ENCODE data around the gene GRPR.

The GRPR gene

DNA sequence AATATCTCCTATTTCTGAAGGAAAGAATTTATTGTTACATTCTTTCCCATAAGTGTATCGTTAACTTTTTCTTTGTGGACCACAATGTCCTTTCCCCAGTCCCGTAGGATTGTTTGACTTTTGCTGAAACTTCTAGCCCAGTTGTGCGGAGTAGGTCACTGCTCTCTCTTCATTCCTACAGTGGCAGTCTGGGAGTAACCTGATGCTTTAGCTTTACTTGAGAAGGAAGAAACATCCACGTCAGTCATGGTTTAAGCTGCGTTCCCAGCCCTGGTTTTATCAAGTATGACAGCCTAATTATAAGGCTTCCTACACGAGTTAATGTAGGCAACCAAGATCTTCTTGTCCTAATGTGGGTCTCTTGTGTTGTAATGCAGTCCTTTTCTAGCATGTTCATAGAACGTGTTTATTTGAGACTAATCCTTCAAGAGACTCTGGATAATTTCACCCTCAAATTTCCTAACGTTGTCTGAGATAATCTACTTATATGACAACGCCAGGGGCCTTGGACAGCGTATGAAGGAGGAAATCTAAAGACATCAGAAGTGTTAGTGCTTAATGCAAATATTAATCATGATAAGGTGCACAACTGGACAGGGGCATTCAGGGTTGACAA is 40.8 kb upstream of the GRPR start:
- ATAC-seq = no peak
- TF ChIP-seq ZFP30 (CRISPR knock-in tag; IDR thresholded peaks at IDR 0.05) (no peak), ZNF8 (CRISPR knock-in tag; IDR thresholded peaks at IDR 0.05) (no peak), PPARA (CRISPR knock-in tag; IDR thresholded peaks at IDR 0.05; ENCODE audit: borderline replicate concordance) (no peak), ZNF565 (CRISPR knock-in tag; conservative IDR thresholded peaks at IDR 0.05; ENCODE audit: low read depth) (no peak), ESRRG (CRISPR knock-in tag; IDR thresholded peaks at IDR 0.05) (no peak), TOX (CRISPR knock-in tag; IDR thresholded peaks at IDR 0.05; ENCODE audit: borderline replicate concordance) (no peak), CSDC2 (CRISPR knock-in tag; IDR thresholded peaks at IDR 0.05) (no peak)
- TF ChIP-seq, protein P1, sequence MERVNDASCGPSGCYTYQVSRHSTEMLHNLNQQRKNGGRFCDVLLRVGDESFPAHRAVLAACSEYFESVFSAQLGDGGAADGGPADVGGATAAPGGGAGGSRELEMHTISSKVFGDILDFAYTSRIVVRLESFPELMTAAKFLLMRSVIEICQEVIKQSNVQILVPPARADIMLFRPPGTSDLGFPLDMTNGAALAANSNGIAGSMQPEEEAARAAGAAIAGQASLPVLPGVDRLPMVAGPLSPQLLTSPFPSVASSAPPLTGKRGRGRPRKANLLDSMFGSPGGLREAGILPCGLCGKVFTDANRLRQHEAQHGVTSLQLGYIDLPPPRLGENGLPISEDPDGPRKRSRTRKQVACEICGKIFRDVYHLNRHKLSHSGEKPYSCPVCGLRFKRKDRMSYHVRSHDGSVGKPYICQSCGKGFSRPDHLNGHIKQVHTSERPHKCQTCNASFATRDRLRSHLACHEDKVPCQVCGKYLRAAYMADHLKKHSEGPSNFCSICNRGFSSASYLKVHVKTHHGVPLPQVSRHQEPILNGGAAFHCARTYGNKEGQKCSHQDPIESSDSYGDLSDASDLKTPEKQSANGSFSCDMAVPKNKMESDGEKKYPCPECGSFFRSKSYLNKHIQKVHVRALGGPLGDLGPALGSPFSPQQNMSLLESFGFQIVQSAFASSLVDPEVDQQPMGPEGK (CRISPR knock-in tag; IDR thresholded peaks at IDR 0.05; ENCODE audit: borderline replicate concordance) = no peak
- TF ChIP-seq, protein P2, sequence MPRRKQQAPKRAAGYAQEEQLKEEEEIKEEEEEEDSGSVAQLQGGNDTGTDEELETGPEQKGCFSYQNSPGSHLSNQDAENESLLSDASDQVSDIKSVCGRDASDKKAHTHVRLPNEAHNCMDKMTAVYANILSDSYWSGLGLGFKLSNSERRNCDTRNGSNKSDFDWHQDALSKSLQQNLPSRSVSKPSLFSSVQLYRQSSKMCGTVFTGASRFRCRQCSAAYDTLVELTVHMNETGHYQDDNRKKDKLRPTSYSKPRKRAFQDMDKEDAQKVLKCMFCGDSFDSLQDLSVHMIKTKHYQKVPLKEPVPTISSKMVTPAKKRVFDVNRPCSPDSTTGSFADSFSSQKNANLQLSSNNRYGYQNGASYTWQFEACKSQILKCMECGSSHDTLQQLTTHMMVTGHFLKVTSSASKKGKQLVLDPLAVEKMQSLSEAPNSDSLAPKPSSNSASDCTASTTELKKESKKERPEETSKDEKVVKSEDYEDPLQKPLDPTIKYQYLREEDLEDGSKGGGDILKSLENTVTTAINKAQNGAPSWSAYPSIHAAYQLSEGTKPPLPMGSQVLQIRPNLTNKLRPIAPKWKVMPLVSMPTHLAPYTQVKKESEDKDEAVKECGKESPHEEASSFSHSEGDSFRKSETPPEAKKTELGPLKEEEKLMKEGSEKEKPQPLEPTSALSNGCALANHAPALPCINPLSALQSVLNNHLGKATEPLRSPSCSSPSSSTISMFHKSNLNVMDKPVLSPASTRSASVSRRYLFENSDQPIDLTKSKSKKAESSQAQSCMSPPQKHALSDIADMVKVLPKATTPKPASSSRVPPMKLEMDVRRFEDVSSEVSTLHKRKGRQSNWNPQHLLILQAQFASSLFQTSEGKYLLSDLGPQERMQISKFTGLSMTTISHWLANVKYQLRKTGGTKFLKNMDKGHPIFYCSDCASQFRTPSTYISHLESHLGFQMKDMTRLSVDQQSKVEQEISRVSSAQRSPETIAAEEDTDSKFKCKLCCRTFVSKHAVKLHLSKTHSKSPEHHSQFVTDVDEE (CRISPR knock-in tag; IDR thresholded peaks at IDR 0.05) = no peak

DNA sequence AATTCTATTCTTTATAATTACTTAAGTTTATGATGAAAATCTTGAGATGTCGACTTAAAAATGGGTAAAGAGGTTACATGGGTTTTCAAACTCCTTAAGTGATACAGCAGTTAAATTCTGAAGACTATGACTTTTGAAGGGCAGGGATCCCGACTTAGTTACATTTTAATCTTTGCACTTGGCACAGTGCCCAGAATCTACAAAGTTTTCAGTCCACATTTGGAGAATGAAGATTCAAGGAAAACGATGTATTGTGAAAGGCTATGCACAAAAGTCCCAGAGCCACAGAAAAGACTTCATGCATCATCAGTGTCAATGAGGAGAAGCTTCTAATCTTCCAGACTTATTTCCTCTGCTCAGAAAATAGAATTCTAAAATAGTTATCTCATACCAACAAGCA is 36.3 kb upstream of the GRPR start:
- no peak for ATAC-seq
- no peak for TF ChIP-seq ISL1 (CRISPR knock-in tag; IDR thresholded peaks at IDR 0.05)
- no peak for TF ChIP-seq ZFP3 (CRISPR knock-in tag; IDR thresholded peaks at IDR 0.05)
- TF ChIP-seq PPARA (CRISPR knock-in tag; IDR thresholded peaks at IDR 0.05; ENCODE audit: borderline replicate concordance) = no peak
- no peak for TF ChIP-seq SNAI2 (CRISPR knock-in tag; IDR thresholded peaks at IDR 0.05)
- TF ChIP-seq ZNF70 (CRISPR knock-in tag; IDR thresholded peaks at IDR 0.05) = no peak
- TF ChIP-seq ZFP30 (CRISPR knock-in tag; IDR thresholded peaks at IDR 0.05) = no peak
- TF ChIP-seq, protein P3, sequence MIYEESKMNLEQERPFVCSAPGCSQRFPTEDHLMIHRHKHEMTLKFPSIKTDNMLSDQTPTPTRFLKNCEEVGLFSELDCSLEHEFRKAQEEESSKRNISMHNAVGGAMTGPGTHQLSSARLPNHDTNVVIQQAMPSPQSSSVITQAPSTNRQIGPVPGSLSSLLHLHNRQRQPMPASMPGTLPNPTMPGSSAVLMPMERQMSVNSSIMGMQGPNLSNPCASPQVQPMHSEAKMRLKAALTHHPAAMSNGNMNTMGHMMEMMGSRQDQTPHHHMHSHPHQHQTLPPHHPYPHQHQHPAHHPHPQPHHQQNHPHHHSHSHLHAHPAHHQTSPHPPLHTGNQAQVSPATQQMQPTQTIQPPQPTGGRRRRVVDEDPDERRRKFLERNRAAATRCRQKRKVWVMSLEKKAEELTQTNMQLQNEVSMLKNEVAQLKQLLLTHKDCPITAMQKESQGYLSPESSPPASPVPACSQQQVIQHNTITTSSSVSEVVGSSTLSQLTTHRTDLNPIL (CRISPR knock-in tag; IDR thresholded peaks at IDR 0.05; ENCODE audit: low read depth) = no peak
- TF ChIP-seq, protein P1 (CRISPR knock-in tag; IDR thresholded peaks at IDR 0.05; ENCODE audit: borderline replicate concordance) = no peak
- no peak for TF ChIP-seq ARNTL (CRISPR knock-in tag; IDR thresholded peaks at IDR 0.05; ENCODE audit: borderline replicate concordance, low read depth)
- TF ChIP-seq ZNF8 (CRISPR knock-in tag; IDR thresholded peaks at IDR 0.05) = no peak
- no peak for TF ChIP-seq RARB (CRISPR knock-in tag; IDR thresholded peaks at IDR 0.05)
- no peak for TF ChIP-seq TOX (CRISPR knock-in tag; IDR thresholded peaks at IDR 0.05; ENCODE audit: borderline replicate concordance)
- TF ChIP-seq OSR1 (CRISPR knock-in tag; IDR thresholded peaks at IDR 0.05) = no peak
- no peak for TF ChIP-seq TCF4 (CRISPR knock-in tag; IDR thresholded peaks at IDR 0.05; ENCODE audit: borderline replicate concordance)

DNA sequence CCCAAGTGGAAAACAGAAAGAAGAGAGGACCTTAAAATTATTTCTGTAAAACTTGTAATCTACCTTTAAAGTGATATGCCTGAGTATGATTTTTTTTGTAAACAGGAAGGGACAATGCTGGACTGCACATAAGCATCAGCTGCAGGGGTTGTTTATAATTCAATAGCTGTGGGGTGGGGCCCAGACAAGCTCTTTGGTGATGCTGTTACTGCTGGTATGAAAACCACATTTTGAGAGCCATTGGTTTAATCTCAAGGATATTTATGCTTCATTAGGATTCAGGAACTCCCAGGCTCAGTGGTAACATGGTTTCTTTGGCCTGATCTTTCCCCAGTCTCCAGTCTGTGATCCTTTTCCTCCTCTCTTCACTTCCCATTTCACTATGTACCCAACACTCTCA is 34.3 kb upstream of the GRPR start:
- TF ChIP-seq ARNTL (CRISPR knock-in tag; IDR thresholded peaks at IDR 0.05; ENCODE audit: borderline replicate concordance, low read depth) = no peak
- TF ChIP-seq, protein P2 (CRISPR knock-in tag; IDR thresholded peaks at IDR 0.05) = no peak
- no peak for TF ChIP-seq TOX (CRISPR knock-in tag; IDR thresholded peaks at IDR 0.05; ENCODE audit: borderline replicate concordance)
- TF ChIP-seq, protein P4, sequence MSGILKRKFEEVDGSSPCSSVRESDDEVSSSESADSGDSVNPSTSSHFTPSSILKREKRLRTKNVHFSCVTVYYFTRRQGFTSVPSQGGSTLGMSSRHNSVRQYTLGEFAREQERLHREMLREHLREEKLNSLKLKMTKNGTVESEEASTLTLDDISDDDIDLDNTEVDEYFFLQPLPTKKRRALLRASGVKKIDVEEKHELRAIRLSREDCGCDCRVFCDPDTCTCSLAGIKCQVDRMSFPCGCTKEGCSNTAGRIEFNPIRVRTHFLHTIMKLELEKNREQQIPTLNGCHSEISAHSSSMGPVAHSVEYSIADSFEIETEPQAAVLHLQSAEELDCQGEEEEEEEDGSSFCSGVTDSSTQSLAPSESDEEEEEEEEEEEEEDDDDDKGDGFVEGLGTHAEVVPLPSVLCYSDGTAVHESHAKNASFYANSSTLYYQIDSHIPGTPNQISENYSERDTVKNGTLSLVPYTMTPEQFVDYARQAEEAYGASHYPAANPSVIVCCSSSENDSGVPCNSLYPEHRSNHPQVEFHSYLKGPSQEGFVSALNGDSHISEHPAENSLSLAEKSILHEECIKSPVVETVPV (CRISPR knock-in tag; IDR thresholded peaks at IDR 0.05) = no peak
- TF ChIP-seq ZNF70 (CRISPR knock-in tag; IDR thresholded peaks at IDR 0.05) = no peak
- TF ChIP-seq ZFP3 (CRISPR knock-in tag; IDR thresholded peaks at IDR 0.05) = no peak
- ATAC-seq = no peak
